Putamen (tissue), 1 donor: ENCODE measurements around the gene RNF144A.

Source experiments
- DNase-seq: peaks from one replicate; pipeline ENCODE4 v3.0.0-alpha.2; 2016; ENCODE audit warnings: low spot score

RNF144A gene

DNA sequence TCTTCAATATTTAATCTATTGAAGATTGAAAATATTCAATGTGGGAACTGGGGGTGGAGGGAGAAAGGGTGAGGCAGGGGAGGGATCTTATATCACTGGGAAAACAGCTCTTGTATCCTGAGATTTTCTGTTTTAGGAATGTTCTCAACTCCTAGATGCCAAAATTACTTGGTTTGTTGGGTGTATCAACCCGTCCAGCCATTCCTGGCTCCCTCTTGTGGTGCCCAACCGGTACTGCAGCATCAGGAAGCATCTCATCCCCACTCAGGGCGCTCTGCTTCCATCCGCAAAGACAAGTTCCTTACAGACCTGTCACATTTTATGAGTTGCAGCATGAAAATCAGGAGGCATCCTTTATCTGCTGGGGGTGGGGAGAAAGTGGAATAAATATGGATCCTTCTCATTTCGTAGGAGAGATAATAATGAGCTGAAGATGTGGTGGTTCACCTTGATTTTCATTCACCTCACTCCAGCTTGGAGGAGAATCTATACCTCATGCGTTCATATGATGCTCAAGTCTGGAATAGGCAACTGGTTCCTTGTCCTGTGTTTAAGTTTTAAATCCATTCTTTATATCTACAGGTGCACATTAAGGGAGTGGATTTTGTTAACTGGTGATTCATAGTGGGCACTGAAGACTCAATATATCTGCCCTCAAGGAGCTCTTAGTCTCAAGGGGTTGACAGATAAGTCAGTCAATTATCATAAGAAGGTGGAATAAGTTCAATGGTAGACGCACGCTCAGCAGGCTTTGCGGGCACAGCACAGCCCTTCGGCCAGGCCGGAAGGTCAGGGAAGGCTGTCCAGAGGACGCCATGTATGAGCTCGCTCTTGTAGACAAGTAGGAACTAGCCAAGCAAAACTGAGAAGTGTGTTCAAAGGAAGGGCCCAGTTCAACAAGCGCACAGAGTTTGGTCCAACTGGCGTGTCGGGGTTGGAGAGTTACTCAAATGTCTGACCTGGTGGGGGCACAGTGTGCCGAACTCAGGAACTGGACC, 127.3 kb downstream of the RNF144A start:
- peak; percentile 65 for DNase-seq

DNA sequence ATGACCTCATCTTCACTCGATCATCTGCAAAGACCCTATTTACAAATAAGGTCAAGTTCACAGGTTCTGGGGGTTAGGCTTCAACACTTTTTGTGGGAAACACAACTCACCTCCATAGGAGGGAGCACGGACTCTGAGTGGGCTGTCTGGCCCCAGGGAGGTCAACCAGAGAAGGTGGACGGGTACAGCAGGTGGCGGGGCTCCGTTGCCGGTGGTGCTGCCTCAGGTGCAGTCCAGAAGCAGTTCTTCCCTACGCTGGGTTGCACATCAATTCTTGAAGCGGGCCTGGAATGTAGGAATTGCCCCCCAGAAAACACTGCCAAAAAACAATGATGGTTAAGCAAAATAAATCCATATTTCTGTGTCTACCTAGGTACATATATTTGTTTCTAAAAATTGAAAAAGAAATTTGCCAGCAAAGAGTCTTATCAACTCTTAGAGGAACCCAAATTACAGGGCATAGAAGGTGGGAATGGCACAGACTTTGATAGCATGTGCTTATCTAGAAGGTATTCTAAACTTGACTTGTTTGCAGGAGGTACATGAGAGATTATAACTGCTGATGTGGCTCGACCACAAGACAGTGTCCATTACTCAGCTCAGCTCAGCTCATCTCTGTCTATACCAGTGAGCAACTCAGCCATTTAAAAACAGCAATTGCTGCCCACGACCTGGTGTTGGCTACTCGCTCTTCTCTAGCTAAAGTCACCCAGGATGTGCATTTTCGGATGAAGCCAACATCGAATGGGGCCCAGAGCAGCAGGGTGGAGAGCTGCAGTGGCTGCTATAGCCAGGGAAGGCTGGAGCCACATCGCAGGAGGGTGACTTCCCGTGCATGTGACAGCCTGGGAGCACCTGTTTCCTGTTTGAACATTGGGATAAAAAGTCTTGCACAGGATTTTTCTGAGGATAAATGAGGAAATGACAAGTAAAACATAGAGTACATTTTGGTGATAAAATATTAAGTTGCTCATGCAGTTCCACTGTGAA, 128.7 kb downstream of the RNF144A start:
- no peak for DNase-seq

- DNase-seq = no peak
Observed at GRCh38 chr2:7047661-7048060, 130.4 kb downstream of the RNF144A start.

- no peak for DNase-seq
Observed at GRCh38 chr2:7048762-7049294, 131.6 kb downstream of the RNF144A start.

DNA sequence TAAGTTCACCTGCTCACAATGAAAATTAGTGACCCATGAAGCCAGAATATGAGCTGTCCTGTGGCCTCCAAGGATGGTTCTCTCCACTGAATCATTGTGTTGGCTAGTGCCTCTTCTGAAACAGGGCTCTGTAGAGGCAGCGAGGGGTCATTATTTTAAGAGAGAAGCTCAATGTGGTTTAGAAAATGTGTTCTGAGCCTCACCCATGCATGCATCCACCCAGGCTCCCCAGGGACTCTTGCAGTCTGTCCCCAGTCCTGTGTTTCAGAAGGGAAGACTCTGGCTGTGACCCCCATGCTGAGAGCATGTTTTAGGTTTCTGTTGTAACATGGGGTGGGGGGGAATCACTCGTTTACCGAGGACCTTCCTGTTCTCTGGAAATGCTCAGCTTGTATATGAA, 135.2 kb downstream of the RNF144A start:
- DNase-seq = no peak

- DNase-seq = no peak
Observed at GRCh38 chr2:7053650-7054265, 136.5 kb downstream of the RNF144A start.

DNA sequence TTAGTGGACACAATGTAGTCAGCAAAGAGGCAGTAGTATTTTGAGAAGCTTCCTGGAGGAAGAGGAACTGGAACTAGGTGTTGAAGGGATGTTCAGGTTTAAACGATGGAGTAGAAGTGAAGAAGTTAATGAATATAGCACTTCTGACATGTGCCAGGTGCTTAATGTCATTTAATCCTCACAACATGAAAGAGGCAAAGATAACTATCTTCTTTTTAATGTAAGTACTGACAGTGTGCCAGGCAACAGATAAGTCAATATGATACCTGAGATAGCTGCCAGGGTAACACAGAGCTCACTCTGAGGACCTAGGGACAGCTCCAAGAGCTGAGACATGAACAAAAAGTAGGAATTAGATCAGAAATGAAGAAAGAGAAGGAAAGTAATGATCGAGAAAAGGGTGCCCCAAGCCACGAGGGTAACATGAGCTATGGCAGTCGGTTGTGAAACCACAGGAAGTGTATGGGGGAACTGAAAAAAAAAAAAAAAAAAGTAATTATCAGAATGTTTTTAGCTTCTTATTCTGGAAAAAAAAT, 140.7 kb downstream of the RNF144A start:
- no peak for DNase-seq

GRCh38 chr2:7060156-7060555, 142.9 kb downstream of the RNF144A start:
- no peak for DNase-seq

GRCh38 chr2:7060631-7061449, 143.6 kb downstream of the RNF144A start:
- DNase-seq = no peak

DNA sequence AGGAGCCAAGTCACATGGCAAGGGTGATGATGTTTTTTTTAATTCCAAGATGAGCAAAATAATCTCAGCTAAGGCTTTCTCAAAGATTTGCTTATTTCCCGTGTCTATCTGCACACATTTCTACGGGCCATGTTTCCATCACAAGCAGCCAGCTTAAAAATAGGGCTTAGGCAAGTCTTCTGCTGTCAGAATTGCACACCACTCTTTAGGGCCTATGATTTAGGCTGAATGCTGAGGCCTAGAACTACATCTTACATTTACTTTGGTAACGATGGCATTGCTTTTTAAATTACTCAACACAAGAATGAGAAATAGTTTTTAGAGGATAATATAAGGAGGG, 144.2 kb downstream of the RNF144A start:
- DNase-seq = no peak

GRCh38 chr2:7061921-7062320, 144.7 kb downstream of the RNF144A start:
- DNase-seq = no peak

DNA sequence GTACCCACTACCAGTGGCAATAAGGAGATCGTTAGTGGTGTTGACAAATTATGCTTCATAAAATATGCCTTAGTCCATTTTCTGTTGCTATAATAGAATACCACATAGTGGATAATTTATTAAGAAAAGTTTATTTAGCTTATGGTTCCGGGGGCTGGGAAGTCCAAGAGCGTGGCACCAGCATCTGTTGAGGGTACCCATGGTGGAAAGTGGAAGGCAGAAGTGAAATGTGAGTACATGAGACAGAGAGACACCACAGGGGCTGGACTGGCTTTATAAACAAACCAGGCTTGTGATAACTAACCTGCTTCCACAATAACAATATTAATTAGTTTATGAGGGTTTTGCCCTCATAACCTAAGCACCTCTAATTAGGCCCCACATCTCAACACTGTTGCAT, 146.6 kb downstream of the RNF144A start:
- DNase-seq = no peak

DNA sequence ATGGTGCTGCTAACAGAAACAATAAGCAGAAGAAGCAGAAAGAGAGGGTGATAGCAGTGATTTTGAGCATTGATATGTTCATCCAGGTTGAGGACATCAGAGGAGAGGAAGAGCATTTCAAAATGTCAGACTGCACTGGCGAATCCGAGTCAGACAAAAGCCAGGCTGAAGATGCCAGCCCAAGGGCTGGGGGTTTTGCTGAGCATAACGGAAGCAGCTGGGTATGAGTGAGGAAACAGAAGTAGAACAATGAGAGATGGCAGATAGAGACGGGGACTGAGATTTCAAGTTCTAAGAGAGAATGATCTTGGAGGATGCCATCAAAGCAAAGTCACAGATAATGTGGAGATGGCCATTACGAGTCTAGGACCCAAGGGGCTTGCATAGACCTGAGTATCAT, 151.2 kb downstream of the RNF144A start:
- DNase-seq = no peak

- DNase-seq = no peak
Observed at GRCh38 chr2:7070483-7070882, 153.3 kb downstream of the RNF144A start.

DNA sequence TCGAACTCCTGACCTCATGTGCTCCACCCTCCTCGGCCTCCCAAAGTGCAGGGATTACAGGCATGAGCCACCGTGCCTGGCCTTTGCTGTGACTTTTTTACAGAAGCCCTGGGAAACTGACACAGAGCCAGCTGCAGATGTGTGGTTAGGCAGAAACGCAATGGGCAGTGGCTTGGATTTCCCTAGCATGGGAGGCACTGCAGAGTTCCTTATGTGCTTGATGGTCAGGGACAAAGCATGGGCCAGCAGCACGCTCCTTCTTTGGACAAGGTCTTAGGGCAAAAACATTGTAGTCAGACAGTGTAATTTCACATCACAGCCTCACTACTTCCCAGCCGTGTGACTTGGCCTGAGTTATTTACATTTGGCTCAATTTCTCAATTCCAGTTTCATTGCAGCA, 153.9 kb downstream of the RNF144A start:
- DNase-seq = no peak

DNA sequence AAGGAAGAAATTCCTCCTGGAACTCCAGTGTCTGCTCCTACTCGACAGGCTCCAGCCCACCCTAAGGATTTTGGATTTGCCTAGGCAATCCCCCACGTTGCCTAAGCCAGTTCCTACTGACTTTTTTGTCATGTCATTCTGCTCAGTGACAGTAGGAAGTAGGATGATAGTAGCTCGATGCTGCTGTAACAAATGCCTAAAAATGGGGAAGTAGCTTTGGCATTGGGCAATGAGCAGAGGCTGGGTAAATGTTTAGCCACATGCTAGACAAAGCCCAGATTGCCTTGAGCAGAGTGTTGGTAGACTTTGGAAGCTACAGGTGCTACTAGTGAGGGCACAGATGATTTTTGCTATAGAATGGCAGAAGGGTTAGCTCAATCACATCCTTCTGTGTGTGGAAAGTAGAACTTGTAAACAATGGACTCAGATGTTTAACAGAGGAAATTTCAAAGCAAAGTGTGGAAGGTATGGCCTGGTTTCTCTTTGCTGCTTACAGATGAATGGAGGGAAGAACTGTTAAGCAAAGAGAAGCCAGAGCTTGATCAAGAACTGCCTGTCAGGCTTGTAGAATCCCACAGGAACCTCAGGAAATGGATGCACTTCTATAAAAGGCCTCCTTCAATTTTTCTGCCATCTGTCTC, 154.8 kb downstream of the RNF144A start:
- DNase-seq = no peak

DNA sequence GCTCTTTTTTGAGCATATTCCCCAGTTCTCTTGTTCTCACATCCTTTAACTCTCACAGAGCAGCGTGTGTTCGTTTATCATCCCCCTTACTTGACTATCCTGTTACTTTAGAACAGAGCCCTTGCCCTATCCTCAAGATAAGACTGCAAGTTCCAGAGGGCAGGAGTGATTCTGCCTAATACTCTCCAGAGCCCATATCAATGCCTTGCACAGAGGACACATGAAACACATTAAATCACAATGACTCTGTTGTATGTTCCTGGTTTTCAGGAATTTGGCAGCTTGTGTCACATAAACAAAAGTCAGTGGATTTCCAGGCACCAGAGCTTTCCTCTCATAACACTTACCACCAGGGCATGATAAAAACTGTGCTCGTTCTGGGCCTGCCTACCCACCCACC, 156.7 kb downstream of the RNF144A start:
- DNase-seq = no peak

GRCh38 chr2:7075834-7076233, 158.6 kb downstream of the RNF144A start:
- DNase-seq = no peak

- no peak for DNase-seq
Observed at GRCh38 chr2:7077660-7078267, 160.6 kb downstream of the RNF144A start.
